Tibial artery (tissue), 4 donors: ENCODE measurements around the gene RGS7.
"Not testable (repeated sequence)": the region's sequence is repeated elsewhere in the genome, so short reads cannot be mapped to it uniquely, and the experiment has no call there.

ENCODE experiments used
- DNase-seq, 2 donors: peaks; one replicate each; pipeline ENCODE4 v3.0.0-alpha.2; 2019
- H3K27ac ChIP-seq, 2 donors: fragments of 200-600 bp; sonication (generic) in 1 of 2; 1 replicate in 1 of 2; 2 replicates in 1 of 2; pipeline ENCODE4 v1.5.1; 2018 to 2019; ENCODE audit warnings: mild to moderate bottlenecking in 1 of 2
- H3K27me3 ChIP-seq, 2 donors: fragments of 200-600 bp; sonication (generic) in 1 of 2; one replicate each; pipeline versions ENCODE4 v1.5.1 to v1.6.0; 2016 to 2019
- H3K36me3 ChIP-seq, 3 donors: fragments of 200-600 bp; sonication (generic) in 2 of 3; one replicate each; pipeline ENCODE4 v1.5.1; 2016 to 2019; ENCODE audit warnings: mild to moderate bottlenecking in 2 of 3
- H3K4me1 ChIP-seq, 4 donors: fragments of 200-600 bp; sonication (generic) in 2 of 4; 1 replicate in 3 of 4; 2 replicates in 1 of 4; pipeline ENCODE4 v1.5.1; 2016 to 2019
- H3K4me3 ChIP-seq, 2 donors: fragments of 200-600 bp; sonication (generic) in 1 of 2; 1 replicate in 1 of 2; 2 replicates in 1 of 2; pipeline ENCODE4 v1.5.1; 2018 to 2019; ENCODE audit warnings: mild to moderate bottlenecking in 2 of 2
- H3K9me3 ChIP-seq, 3 donors: fragments of 200-600 bp; sonication (generic) in 1 of 3; one replicate each; pipeline ENCODE4 v1.5.1; 2016 to 2019
- intact Hi-C: fragments of 100-400 bp; cut with DNase I; formaldehyde crosslinking; loops from one replicate; pipeline ENCODE4 v1.15.0; 2023; ENCODE audit warnings: low total_unique reads
- TF ChIP-seq, protein P1 (sequence below), 2 experiments: fragments of 200-600 bp in 1 of 2; fragments of 450-650 bp in 1 of 2; IDR thresholded peaks; one replicate each; pipeline ENCODE4 v1.5.1; 2017 to 2019; ENCODE audit warnings: antibody characterized with exemption in 2 of 2, mild to moderate bottlenecking in 1 of 2, moderate library complexity in 1 of 2

RGS7 gene

DNA sequence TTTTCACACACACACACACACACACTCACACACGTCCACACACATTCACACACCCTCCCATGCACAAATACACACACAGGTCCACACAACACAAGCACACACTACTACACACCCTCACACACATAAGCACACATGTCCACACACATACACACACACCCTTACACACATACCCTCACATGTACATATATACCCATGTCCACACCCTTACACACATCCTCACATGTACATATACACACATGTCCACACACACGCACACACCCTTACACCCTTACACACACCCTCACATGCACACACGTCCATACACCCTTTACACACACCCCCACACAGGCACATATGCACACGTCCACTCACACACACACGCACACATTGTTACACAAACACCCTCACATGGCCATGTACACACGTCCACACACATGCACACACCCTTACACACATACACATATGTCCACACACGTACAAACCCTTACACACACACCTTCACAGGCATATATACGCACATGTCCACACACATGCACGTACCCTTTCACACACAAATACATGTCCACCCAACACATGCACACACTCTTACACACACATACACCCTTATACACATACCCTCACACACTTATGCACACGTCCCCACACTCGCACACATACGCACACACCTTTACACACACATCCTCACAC lies 50.7 kb downstream of the RGS7 start:
- H3K4me1 ChIP-seq = no peaks in the 10 kb centered on the region

DNA sequence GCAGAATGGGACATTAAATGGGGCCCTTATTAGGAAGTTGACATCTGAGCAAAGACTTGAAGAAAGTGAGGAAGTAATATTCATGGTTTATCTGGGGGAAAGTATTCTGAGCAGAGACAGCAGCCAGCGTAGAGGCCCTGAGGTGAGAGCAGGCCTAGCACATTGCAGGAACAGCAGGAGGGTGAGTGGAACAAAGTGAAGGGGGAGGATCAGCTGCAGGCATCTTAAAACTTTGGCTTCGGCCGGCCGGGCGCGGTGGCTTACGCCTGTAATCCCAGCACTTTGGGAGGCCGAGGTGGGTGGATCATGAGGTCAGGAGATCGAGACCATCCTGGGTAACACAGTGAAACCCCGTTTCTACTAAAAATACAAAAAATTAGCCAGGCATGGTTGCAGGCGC lies 55.0 kb downstream of the RGS7 start:
- H3K9me3 ChIP-seq, H3K4me3 ChIP-seq, H3K27ac ChIP-seq, DNase-seq, H3K36me3 ChIP-seq, H3K27me3 ChIP-seq, H3K4me1 ChIP-seq, intact Hi-C loops: not testable (repeated sequence)

More for the DNA sequence above, 50.7 kb downstream of the RGS7 start:
- Histone ChIP-seq H3K4me3 (no peak overlapping the region), H3K27ac (no peak overlapping the region), H3K36me3 (no peaks in the 10 kb centered on the region), H3K27me3 (no peaks in the 10 kb centered on the region), H3K9me3 (peaks cover 0 to 4% (median 4%) of the 10 kb centered on the region in 3 donors)
- intact Hi-C loops = no loop called here
- DNase-seq = no peak
- TF ChIP-seq, protein P1, sequence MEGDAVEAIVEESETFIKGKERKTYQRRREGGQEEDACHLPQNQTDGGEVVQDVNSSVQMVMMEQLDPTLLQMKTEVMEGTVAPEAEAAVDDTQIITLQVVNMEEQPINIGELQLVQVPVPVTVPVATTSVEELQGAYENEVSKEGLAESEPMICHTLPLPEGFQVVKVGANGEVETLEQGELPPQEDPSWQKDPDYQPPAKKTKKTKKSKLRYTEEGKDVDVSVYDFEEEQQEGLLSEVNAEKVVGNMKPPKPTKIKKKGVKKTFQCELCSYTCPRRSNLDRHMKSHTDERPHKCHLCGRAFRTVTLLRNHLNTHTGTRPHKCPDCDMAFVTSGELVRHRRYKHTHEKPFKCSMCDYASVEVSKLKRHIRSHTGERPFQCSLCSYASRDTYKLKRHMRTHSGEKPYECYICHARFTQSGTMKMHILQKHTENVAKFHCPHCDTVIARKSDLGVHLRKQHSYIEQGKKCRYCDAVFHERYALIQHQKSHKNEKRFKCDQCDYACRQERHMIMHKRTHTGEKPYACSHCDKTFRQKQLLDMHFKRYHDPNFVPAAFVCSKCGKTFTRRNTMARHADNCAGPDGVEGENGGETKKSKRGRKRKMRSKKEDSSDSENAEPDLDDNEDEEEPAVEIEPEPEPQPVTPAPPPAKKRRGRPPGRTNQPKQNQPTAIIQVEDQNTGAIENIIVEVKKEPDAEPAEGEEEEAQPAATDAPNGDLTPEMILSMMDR (IDR thresholded peaks at IDR 0.05) = no peak

DNA sequence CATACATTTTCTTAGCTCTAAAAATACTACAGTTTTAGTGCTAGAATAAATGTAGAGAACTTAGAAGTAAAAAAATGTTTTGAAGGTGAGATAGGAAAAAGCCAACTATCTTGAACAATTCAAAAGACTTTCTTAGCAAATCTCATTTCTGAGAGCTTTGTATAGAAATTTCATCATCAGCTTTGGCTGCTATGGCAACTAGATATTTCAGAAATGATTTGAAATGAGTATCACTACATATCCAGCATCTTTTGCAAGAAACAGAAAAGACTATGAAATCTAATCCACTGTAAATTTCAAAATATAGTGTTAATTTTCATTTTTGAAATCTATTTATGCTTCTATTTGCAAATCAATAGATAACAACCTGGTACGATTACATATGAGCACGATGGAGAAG lies 57.7 kb downstream of the RGS7 start:
- Histone ChIP-seq H3K4me1 (no peaks in the 10 kb centered on the region), H3K36me3 (no peaks in the 10 kb centered on the region), H3K27ac (no peak overlapping the region), H3K9me3 (peaks cover 0 to 4% (median 4%) of the 10 kb centered on the region in 3 donors), H3K27me3 (no peaks in the 10 kb centered on the region), H3K4me3 (no peak overlapping the region)
- intact Hi-C loops = no loop called here
- TF ChIP-seq, protein P1 (IDR thresholded peaks at IDR 0.05) = no peak
- no peak for DNase-seq

DNA sequence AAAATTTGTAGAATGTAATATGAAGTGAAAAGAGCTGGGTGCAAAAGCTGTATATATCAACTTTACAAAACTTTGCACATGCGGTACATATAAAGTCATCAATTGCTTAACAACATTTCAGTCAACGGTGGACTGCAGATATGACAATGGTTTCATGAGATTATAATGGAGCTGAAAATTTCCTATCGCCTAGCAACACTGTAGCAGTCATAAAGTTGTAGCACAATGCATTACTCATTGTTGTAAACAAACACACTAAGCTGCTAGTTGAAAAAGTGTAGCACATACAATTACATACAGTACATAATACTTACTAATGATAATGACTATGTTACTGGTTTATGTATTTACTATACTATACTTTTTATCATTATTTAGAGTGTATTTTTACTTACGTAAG lies 64.0 kb downstream of the RGS7 start:
- no peaks in the 10 kb centered on the region for H3K36me3 ChIP-seq
- intact Hi-C loops = no loop called here
- H3K4me1 ChIP-seq = no peaks in the 10 kb centered on the region
- no peak for DNase-seq
- no peak overlapping the region for H3K27ac ChIP-seq
- H3K9me3 ChIP-seq = no peaks in the 10 kb centered on the region
- H3K27me3 ChIP-seq = no peaks in the 10 kb centered on the region
- TF ChIP-seq, protein P1 (IDR thresholded peaks at IDR 0.05) = no peak
- no peak overlapping the region for H3K4me3 ChIP-seq

DNA sequence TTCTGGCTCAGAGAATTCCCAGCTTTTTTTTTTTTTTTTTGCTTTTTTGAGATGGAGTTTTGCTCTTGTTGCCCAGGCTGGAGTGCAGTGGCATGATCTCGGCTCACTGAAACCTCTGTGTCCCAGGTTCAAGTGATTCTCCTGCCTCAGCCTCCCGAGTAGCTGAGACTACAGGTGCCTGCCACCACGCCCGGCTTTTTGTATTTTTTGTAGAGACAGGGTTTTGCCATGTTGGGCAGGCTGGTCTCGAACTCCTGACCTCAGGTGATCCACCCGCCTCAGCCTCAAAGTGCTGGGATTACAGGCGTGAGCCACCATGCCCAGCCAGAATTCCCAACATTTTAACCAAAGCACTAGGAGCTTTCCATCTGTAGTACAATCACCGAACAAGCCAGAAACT lies 65.5 kb downstream of the RGS7 start:
- H3K36me3 ChIP-seq, H3K9me3 ChIP-seq, H3K4me1 ChIP-seq, H3K4me3 ChIP-seq, H3K27ac ChIP-seq, intact Hi-C loops, DNase-seq, H3K27me3 ChIP-seq: not testable (repeated sequence)

DNA sequence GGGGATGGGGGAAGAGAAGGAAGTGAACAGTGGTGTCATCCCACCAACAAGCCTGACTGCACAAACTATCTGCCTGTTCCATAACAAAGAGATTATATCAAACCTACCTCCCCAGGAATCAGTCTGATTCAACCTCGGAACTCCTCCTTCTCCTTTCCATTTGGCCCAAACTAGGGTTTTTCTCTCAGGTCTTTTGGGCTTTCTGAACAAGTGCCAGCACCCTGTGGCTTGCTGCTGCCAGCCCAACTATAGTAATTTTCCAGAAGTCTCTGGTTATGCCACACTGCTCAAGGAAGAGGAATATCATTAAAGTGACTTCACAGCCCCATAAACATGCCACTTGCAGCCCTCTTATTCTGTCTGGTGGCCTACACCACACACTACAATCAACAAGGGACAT lies 70.5 kb downstream of the RGS7 start:
- TF ChIP-seq, protein P1 (IDR thresholded peaks at IDR 0.05) = no peak
- no peaks in the 10 kb centered on the region for H3K4me1 ChIP-seq
- no peak for DNase-seq
- H3K36me3 ChIP-seq = no peaks in the 10 kb centered on the region
- H3K4me3 ChIP-seq = no peak overlapping the region
- H3K27ac ChIP-seq = no peak overlapping the region
- H3K9me3 ChIP-seq = peaks cover 4 to 9% (median 6%) of the 10 kb centered on the region in 3 donors
- intact Hi-C loops = no loop called here
- no peaks in the 10 kb centered on the region for H3K27me3 ChIP-seq

DNA sequence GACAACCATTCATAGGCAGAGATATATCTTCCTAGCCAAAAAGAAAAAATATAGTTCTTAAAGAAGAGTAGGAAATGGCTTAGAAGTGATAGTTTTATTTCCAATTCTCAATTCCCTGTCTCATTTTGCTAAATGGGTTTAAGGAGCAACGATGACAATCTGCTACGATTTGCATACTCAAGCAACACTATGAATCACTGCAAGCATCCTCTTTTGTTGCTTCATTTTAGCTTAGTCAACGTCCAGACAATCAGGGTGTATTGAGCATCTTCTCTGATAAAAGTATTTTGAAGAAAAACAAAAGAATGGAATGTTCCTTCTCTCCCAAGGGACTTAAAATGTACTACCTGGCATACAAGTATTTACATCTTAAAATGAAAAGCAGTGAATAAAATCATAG lies 80.6 kb downstream of the RGS7 start:
- DNase-seq = no peak
- no peaks in the 10 kb centered on the region for H3K4me1 ChIP-seq
- TF ChIP-seq, protein P1 (IDR thresholded peaks at IDR 0.05) = no peak
- no peaks in the 10 kb centered on the region for H3K36me3 ChIP-seq
- intact Hi-C loops = no loop called here
- peaks cover 0 to 10% (median 0%) of the 10 kb centered on the region in 3 donors for H3K9me3 ChIP-seq
- no peak overlapping the region for H3K27ac ChIP-seq
- no peak overlapping the region for H3K4me3 ChIP-seq
- no peaks in the 10 kb centered on the region for H3K27me3 ChIP-seq
